GM15510 (cell line): ENCODE results near the gene NLGN1.

Experiments used
- POLR2A ChIP-seq: IDR thresholded peaks from 3 replicates; pipeline ENCODE4 v1.6.1; 2011; ENCODE audit warnings: borderline replicate concordance; ENCODE audit not compliant: insufficient read length; ENCODE audit errors: extremely low read depth

Gene NLGN1

DNA sequence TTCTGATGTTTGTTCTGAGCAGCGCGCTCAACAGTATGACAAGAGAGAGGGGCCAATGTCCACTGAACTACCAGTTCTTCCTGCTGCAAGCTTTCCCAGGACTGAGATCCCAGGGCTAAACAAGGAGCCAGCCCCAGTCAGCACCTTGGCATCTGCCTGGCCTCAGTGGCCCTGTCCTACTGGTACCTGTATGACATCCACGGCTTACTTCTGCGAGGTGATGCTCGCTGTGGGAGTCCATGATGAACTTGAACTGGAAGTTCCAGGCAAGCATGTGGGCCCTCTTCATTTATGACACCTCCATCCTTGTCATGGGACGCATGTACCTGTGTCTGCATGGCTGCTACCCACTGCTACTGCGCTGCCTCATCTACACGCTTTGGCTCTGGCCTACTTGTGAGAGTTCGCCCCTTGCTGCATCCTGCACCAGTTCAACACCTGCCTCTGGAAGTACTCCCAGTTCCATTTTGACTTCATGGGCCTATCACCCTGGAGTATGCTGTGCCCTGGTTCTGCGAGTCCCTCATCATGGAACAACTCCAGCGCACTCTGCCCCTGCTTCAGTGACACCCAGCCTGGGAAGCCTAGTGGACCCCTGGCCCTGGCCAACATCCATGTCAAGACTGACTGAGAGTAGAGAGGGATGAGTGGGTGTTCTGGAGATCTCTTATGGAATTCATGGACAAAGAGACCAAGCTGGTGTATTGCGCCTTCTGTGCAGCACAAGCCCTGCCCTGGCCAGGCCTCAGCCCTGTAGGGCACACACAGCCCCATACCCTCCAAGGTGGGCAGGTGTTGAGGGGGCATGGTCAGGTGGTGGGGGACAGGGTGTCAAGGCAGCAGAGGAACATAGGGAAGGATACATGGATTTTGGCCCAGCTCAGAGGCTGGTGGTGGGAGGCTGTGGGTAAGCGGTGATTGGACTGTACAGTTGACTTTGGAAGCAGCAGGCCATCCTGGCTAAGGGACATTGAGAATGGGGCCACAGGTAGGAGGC lies 246.8 kb downstream of the NLGN1 start:
- TF ChIP-seq POLR2A, result no peak

DNA sequence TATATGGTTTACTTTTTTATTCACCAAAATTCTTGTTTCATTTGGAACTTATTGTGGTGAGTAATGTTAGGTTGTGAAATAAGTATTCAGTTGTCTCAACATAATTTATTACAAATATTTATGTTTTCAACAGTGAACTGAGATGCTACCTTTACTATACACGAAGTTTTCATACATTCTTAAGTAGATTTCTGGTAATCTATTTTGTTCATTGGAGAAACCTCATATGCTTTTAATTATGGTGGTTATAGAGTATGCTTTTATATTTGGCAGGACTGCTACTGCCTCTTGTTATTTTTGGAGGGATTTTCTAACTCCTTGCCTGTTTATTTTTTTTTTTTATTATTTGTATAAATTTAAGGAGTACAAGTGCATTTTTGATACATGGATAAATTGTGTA lies 253.1 kb downstream of the NLGN1 start:
- no peak for TF ChIP-seq POLR2A

- TF ChIP-seq POLR2A, result no peak
Measured at GRCh38 chr3:173652093-173652492, 254.5 kb downstream of the NLGN1 start.

- TF ChIP-seq POLR2A, result no peak
Measured at GRCh38 chr3:173653781-173654180, 256.2 kb downstream of the NLGN1 start.

DNA sequence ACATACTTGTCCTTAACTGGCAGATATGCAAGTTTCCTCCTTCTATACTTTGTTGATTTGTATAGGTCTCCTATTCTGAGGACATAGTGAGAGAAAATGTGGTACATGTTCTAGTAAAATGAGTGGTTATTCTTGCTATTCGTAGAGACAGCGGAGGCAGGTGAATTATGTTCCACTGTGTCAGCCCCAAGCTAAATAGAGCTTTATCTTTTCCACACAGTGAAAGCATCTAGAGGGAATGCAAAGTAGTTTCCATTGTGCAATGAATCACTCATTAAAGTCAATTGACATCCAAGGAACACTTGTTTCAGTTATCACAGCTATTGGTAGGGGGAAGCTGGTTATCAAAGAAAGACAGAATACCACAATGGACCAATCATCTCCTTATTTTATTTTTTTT lies 262.4 kb downstream of the NLGN1 start:
- no peak for TF ChIP-seq POLR2A

- TF ChIP-seq POLR2A, result no peak
Measured at GRCh38 chr3:173660645-173661299, 263.2 kb downstream of the NLGN1 start.

GRCh38 chr3:173663696-173664111 lies 266.2 kb downstream of the NLGN1 start:
- TF ChIP-seq POLR2A, result no peak

GRCh38 chr3:173676094-173676493 lies 278.6 kb downstream of the NLGN1 start:
- no peak for TF ChIP-seq POLR2A

DNA sequence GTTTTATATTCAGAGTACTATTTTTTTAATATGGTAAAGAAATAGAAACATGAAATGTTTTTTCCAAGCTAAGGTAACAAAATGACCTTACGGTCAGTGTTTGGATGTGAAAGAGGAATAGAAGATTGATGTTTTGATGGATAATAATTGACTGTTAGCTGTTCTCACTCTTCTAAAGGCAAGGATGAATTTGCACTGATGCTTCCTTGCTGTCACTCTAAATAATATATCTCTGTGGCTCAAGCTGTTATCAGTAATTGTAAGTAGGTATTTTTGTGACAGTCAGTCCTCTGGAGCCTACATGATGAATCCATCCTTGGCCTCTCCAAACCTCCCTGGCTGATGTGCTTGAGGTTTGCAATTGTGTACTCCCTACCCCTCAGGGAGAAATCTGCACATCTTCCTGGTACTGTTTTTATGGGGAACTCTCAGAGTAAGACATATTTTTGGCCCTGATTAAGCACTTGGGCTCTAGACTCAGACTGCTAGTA lies 283.7 kb downstream of the NLGN1 start:
- TF ChIP-seq POLR2A, result no peak

- no peak for TF ChIP-seq POLR2A
Measured at GRCh38 chr3:173685456-173685855, 287.9 kb downstream of the NLGN1 start.

DNA sequence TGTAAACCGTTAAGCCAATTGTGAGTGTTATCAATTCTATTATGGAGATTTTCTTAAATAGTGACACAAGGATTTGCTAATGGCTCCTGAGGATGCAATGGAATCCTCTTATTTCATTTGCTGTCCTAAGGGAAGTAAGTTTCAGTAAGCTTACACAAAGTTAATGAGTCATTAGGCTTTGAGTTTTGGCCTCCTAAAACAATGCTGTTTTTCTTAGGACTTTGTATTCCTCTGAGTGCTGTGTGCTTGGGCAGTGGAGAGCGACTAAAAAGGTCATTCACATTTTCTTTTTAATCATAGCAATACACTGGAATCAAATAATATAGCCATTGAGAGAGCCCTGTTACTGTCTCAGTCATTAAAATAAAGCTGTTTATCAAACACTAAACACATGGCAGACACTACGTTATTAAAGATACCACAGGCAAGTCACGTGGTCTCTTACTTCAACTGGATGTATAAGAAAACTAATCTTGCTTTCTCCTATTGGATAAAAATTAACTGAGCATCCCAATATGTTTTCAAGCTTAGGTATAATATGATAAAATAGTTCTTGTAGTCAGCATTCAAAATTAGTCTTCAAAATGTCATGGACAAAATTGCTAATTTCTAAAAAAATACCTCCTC lies 290.8 kb downstream of the NLGN1 start:
- no peak for TF ChIP-seq POLR2A

- no peak for TF ChIP-seq POLR2A
Measured at GRCh38 chr3:173690542-173691180, 293.1 kb downstream of the NLGN1 start.

- no peak for TF ChIP-seq POLR2A
Measured at GRCh38 chr3:173699353-173699752, 301.8 kb downstream of the NLGN1 start.

DNA sequence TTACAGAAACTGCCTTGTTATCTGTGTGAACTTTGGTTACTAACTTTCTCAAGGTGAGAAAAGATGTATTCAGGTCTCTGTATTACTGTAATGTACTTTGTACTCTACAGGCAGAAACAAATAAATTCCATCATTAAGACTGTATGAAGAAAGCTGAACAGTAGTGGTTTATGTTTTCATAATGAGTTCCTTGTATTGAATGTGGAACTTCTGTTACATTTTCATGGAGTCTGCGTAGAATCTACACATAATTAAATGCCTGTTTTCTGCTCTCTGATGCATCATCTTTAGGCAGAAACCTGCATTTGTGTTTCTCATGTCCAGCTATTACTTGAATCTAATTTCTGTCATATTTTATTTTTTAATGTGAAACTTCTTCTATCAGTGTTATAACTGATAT lies 302.8 kb downstream of the NLGN1 start:
- no peak for TF ChIP-seq POLR2A

DNA sequence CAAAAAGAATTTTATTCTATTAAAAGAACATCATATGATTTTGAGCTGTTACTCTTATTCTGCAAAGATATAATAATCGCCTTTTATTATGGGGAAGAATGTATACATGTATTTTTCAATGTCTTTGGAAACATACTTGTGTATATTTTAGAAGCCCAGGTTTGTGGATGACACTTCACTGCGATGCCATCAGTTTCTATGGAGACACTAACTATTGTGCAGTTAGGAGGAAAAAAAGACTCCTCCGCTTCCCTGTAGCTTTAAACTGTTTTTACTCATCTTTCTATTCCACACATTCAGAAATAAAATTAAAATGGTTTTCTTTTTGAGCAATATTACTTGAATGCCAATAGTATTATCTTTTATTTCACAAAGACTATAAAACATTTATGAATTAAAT lies 305.0 kb downstream of the NLGN1 start:
- no peak for TF ChIP-seq POLR2A
